ENCODE data around the gene PCNX3.

DNA sequence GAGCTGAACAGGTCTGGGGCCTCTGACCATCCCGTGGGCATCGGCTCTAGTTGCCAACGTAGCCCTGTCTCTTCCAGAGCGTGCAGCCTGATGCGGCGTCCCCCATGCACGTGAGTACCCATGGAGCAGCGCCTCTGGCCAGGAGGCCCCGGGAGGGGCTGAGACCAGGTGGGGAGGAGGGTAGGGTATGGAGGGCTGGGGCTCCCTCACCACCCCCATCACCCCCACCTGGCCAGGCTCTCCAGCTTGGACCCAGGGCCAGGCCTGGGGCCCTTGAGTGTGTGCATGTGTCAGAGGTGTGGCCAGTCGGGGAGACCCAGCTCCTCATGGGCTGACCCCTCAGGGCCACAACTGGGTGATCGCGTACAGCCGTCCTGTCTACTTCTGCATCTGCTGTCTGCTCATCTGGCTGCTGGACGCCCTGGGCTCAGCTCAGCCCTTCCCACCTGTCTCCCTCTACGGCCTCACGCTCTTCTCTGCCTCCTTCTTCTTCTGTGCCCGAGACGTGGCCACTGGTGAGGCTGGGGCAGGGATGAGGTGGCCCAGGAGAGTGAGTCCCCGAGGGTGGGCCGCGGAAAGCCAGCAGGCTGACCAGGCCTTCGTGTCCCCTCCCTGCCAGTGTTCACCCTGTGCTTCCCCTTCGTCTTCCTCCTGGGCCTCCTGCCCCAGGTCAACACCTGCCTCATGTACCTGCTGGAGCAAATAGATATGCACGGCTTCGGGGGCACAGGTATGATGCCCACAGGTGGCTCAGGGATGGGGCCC is 8.5 kb downstream of the PCNX3 start:
- TF ChIP-seq SMC3 (IDR thresholded peaks at IDR 0.05; ENCODE audit: borderline replicate concordance, low read length) = no peak
- TF ChIP-seq, protein P1, sequence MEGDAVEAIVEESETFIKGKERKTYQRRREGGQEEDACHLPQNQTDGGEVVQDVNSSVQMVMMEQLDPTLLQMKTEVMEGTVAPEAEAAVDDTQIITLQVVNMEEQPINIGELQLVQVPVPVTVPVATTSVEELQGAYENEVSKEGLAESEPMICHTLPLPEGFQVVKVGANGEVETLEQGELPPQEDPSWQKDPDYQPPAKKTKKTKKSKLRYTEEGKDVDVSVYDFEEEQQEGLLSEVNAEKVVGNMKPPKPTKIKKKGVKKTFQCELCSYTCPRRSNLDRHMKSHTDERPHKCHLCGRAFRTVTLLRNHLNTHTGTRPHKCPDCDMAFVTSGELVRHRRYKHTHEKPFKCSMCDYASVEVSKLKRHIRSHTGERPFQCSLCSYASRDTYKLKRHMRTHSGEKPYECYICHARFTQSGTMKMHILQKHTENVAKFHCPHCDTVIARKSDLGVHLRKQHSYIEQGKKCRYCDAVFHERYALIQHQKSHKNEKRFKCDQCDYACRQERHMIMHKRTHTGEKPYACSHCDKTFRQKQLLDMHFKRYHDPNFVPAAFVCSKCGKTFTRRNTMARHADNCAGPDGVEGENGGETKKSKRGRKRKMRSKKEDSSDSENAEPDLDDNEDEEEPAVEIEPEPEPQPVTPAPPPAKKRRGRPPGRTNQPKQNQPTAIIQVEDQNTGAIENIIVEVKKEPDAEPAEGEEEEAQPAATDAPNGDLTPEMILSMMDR (IDR thresholded peaks at IDR 0.05 in 2 of 3, conservative IDR thresholded peaks at IDR 0.05 in 1 of 3; ENCODE audit: control insufficient read depth in 2 of 3, extremely low read depth in 1 of 3, insufficient read depth in 1 of 3, low read depth in 3 of 3, low read length in 3 of 3) = no peak
- TF ChIP-seq RAD21 (IDR thresholded peaks at IDR 0.05; ENCODE audit: insufficient read depth, low read depth, low read length) = no peak
- TF ChIP-seq EZH2 (IDR thresholded peaks at IDR 0.05; ENCODE audit: borderline replicate concordance, control insufficient read depth, low read depth, low read length) = no peak
- no peak for TF ChIP-seq STAT3 (IDR thresholded peaks at IDR 0.05; ENCODE audit: low read depth, low read length)
- no peak for TF ChIP-seq IRF4 (IDR thresholded peaks at IDR 0.05; ENCODE audit: low read depth, low read length)
- TF ChIP-seq POLR2A (IDR thresholded peaks at IDR 0.05; ENCODE audit: low read depth, low read length) = no peak; the same call in 1 of the 2 replicates
- TF ChIP-seq, protein P2, sequence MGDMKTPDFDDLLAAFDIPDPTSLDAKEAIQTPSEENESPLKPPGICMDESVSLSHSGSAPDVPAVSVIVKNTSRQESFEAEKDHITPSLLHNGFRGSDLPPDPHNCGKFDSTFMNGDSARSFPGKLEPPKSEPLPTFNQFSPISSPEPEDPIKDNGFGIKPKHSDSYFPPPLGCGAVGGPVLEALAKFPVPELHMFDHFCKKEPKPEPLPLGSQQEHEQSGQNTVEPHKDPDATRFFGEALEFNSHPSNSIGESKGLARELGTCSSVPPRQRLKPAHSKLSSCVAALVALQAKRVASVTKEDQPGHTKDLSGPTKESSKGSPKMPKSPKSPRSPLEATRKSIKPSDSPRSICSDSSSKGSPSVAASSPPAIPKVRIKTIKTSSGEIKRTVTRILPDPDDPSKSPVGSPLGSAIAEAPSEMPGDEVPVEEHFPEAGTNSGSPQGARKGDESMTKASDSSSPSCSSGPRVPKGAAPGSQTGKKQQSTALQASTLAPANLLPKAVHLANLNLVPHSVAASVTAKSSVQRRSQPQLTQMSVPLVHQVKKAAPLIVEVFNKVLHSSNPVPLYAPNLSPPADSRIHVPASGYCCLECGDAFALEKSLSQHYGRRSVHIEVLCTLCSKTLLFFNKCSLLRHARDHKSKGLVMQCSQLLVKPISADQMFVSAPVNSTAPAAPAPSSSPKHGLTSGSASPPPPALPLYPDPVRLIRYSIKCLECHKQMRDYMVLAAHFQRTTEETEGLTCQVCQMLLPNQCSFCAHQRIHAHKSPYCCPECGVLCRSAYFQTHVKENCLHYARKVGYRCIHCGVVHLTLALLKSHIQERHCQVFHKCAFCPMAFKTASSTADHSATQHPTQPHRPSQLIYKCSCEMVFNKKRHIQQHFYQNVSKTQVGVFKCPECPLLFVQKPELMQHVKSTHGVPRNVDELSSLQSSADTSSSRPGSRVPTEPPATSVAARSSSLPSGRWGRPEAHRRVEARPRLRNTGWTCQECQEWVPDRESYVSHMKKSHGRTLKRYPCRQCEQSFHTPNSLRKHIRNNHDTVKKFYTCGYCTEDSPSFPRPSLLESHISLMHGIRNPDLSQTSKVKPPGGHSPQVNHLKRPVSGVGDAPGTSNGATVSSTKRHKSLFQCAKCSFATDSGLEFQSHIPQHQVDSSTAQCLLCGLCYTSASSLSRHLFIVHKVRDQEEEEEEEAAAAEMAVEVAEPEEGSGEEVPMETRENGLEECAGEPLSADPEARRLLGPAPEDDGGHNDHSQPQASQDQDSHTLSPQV (IDR thresholded peaks at IDR 0.05) = no peak
- no peak for TF ChIP-seq MYC (IDR thresholded peaks at IDR 0.05; ENCODE audit: insufficient read depth, insufficient read length, insufficient replicate concordance, low read length, severe bottlenecking)
- no peak for TF ChIP-seq ZNF274 (IDR thresholded peaks at IDR 0.05; ENCODE audit: insufficient read depth, insufficient read length)
- TF ChIP-seq EP300 (IDR thresholded peaks at IDR 0.05; ENCODE audit: borderline replicate concordance in 1 of 2, control insufficient read depth in 1 of 2, low read depth in 2 of 2, low read length in 2 of 2) = no peak
- TF ChIP-seq, protein P3, sequence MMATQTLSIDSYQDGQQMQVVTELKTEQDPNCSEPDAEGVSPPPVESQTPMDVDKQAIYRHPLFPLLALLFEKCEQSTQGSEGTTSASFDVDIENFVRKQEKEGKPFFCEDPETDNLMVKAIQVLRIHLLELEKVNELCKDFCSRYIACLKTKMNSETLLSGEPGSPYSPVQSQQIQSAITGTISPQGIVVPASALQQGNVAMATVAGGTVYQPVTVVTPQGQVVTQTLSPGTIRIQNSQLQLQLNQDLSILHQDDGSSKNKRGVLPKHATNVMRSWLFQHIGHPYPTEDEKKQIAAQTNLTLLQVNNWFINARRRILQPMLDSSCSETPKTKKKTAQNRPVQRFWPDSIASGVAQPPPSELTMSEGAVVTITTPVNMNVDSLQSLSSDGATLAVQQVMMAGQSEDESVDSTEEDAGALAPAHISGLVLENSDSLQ (IDR thresholded peaks at IDR 0.05) = no peak
- no peak for TF ChIP-seq FOXM1 (IDR thresholded peaks at IDR 0.05; ENCODE audit: low read depth, low read length)
- no peak for TF ChIP-seq CEBPB (IDR thresholded peaks at IDR 0.05; ENCODE audit: borderline replicate concordance in 1 of 2, low read depth in 2 of 2, low read length in 2 of 2)
